CD4-positive, alpha-beta T cell treated with Interleukin-15 for 4 hours (primary cell): Measurements from ENCODE around the gene WIZ.
"Not testable (repeated sequence)": the region's sequence is repeated elsewhere in the genome, so short reads cannot be mapped to it uniquely, and the experiment has no call there.

Experiments
- DNase-seq: peaks from one replicate; pipeline ENCODE4 v3.0.0-alpha.2; 2020; ENCODE audit warnings: low spot score

WIZ gene

GRCh38 chr19:15403151-15403531 lies 46.6 kb downstream of the WIZ start:
- no peak for DNase-seq

- DNase-seq, result no peak
Observed at GRCh38 chr19:15402411-15403150, 47.2 kb downstream of the WIZ start.

- no peak for DNase-seq
Observed at GRCh38 chr19:15401397-15401710, 48.4 kb downstream of the WIZ start.

GRCh38 chr19:15400521-15401396 lies 49.0 kb downstream of the WIZ start:
- no peak for DNase-seq

- DNase-seq, result no peak
Observed at GRCh38 chr19:15399635-15400034, 50.1 kb downstream of the WIZ start.

- DNase-seq, result no peak
Observed at GRCh38 chr19:15399234-15399515, 50.6 kb downstream of the WIZ start.

- DNase-seq, result no peak
Observed at GRCh38 chr19:15398501-15399233, 51.1 kb downstream of the WIZ start.

GRCh38 chr19:15397782-15398181 lies 52.0 kb downstream of the WIZ start:
- DNase-seq, result no peak

GRCh38 chr19:15397236-15397635 lies 52.5 kb downstream of the WIZ start:
- DNase-seq, result no peak

- no peak for DNase-seq
Observed at GRCh38 chr19:15396436-15396835, 53.3 kb downstream of the WIZ start.

GRCh38 chr19:15395251-15395650 lies 54.5 kb downstream of the WIZ start:
- DNase-seq, result not testable (repeated sequence)

- DNase-seq, result no peak
Observed at GRCh38 chr19:15394426-15394825, 55.3 kb downstream of the WIZ start.

- no peak for DNase-seq
Observed at GRCh38 chr19:15393963-15394362, 55.8 kb downstream of the WIZ start.

GRCh38 chr19:15390814-15391213 lies 58.9 kb downstream of the WIZ start:
- DNase-seq, result no peak

GRCh38 chr19:15381864-15382263 lies 67.9 kb downstream of the WIZ start:
- DNase-seq, result no peak

GRCh38 chr19:15381429-15381828 lies 68.3 kb downstream of the WIZ start:
- DNase-seq, result no peak

- DNase-seq, result no peak
Observed at GRCh38 chr19:15379999-15380647, 69.6 kb downstream of the WIZ start.

GRCh38 chr19:15379083-15379998 lies 70.4 kb downstream of the WIZ start, which contains the start of gene AKAP8:
Gene AKAP8 (minus strand): TSS chr19:15379787. CDS start chr19:15379731, 56 bp downstream.
- peak; percentile 99 for DNase-seq

GRCh38 chr19:15378534-15379082 lies 71.1 kb downstream of the WIZ start:
- DNase-seq, result peak; percentile 38

GRCh38 chr19:15374796-15375440 lies 74.8 kb downstream of the WIZ start:
- DNase-seq, result no peak
